Measurements from ENCODE around the gene TSPAN2.

TSPAN2 gene

GRCh38 chr1:115089420-115090185, at the start of gene TSPAN2:
TSPAN2 (minus strand) TSS chr1:115089503; CDS start chr1:115089432, 71 bp downstream.
- no peak for DNase-seq

- peak; percentile 18 for DNase-seq
Observed at GRCh38 chr1:115138973-115139372, 49.7 kb upstream of the TSPAN2 start.

GRCh38 chr1:115138271-115138670, 49.0 kb upstream of the TSPAN2 start:
- no peak for DNase-seq

GRCh38 chr1:115137191-115137590, 47.9 kb upstream of the TSPAN2 start:
- no peak for DNase-seq

GRCh38 chr1:115136706-115137105, 47.4 kb upstream of the TSPAN2 start:
- no peak for DNase-seq

GRCh38 chr1:115136106-115136505, 46.8 kb upstream of the TSPAN2 start:
- DNase-seq: no peak

- no peak for DNase-seq
Observed at GRCh38 chr1:115135681-115136080, 46.4 kb upstream of the TSPAN2 start.

- no peak for DNase-seq
Observed at GRCh38 chr1:115134850-115135480, 45.7 kb upstream of the TSPAN2 start.

- no peak for DNase-seq
Observed at GRCh38 chr1:115134231-115134630, 44.9 kb upstream of the TSPAN2 start.

- DNase-seq: no peak
Observed at GRCh38 chr1:115133440-115133839, 44.1 kb upstream of the TSPAN2 start.

- no peak for DNase-seq
Observed at GRCh38 chr1:115130786-115131185, 41.5 kb upstream of the TSPAN2 start.

GRCh38 chr1:115129071-115129640, 39.9 kb upstream of the TSPAN2 start:
- no peak for DNase-seq

- DNase-seq: no peak
Observed at GRCh38 chr1:115127539-115127938, 38.2 kb upstream of the TSPAN2 start.

GRCh38 chr1:115126516-115126915, 37.2 kb upstream of the TSPAN2 start:
- no peak for DNase-seq

GRCh38 chr1:115123116-115123515, 33.8 kb upstream of the TSPAN2 start:
- DNase-seq: no peak

GRCh38 chr1:115121793-115122192, 32.5 kb upstream of the TSPAN2 start:
- DNase-seq: no peak

GRCh38 chr1:115120296-115120695, 31.0 kb upstream of the TSPAN2 start:
- DNase-seq: no peak

GRCh38 chr1:115118611-115119010, 29.3 kb upstream of the TSPAN2 start:
- DNase-seq: no peak

GRCh38 chr1:115118086-115118485, 28.8 kb upstream of the TSPAN2 start:
- no peak for DNase-seq

GRCh38 chr1:115117298-115117697, 28.0 kb upstream of the TSPAN2 start:
- no peak for DNase-seq

GRCh38 chr1:115116512-115116911, 27.2 kb upstream of the TSPAN2 start:
- no peak for DNase-seq

GRCh38 chr1:115115521-115116161, 26.3 kb upstream of the TSPAN2 start:
- DNase-seq: no peak

- no peak for DNase-seq
Observed at GRCh38 chr1:115114308-115114707, 25.0 kb upstream of the TSPAN2 start.

GRCh38 chr1:115113766-115114165, 24.5 kb upstream of the TSPAN2 start:
- DNase-seq: no peak

All from NCI-H2081 treated with DMSO at 0.1 percent for 48 hours (cell line).